H1 (cell line): ENCODE results near the gene ARHGAP26. TPM values are rescaled to one million over a fixed set of nuclear protein-coding genes. Genes with fewer than 3 reads are reported as not detected.

ENCODE experiments used
- CHD2 ChIP-seq: IDR thresholded peaks from 2 replicates; pipeline ENCODE4 v1.6.1; 2012; ENCODE audit warnings: low read length, improper control_type of control experiment
- RBBP5 ChIP-seq: IDR thresholded peaks from 2 replicates; pipeline ENCODE4 v1.7.1; 2012; ENCODE audit warnings: low read depth, mild to moderate bottlenecking, inconsistent platforms, low read length, moderate library complexity, borderline replicate concordance
- polyA plus RNA-seq, 7 experiments: library from polyadenylated mRNA; depleted of rRNA in 3 of 7; stranded (reverse) in 5 of 7; unstranded in 2 of 7; fragments of >200 nt in 5 of 7; fragments of 200-250 nt in 2 of 7; gene quantifications; 1 replicate in 5 of 7; 2 replicates in 1 of 7; 4 replicates in 1 of 7; pipeline versions ENCODE4 v1.2.1 to v1.2.3, GENCODE V29; 2011 to 2013; ENCODE audit warnings: missing spikeins in 2 of 7, mixed read lengths in 2 of 7
- total RNA-seq: library from RNA; stranded (reverse); fragmentation: NEBNext Ultra II Directional; extraction: Animal tissue kit (Norgen Biotek cat#: 25700); gene quantifications from 2 replicates; pipeline ENCODE4 v1.2.1, GENCODE V29; 2021

Gene ARHGAP26
- total and polyA plus RNA-seq, 2 of the 8 experiments (the other 6 are each of a cell fraction or from before 2014, with no cell fraction given), result 7.1 to 24.8 TPM

DNA sequence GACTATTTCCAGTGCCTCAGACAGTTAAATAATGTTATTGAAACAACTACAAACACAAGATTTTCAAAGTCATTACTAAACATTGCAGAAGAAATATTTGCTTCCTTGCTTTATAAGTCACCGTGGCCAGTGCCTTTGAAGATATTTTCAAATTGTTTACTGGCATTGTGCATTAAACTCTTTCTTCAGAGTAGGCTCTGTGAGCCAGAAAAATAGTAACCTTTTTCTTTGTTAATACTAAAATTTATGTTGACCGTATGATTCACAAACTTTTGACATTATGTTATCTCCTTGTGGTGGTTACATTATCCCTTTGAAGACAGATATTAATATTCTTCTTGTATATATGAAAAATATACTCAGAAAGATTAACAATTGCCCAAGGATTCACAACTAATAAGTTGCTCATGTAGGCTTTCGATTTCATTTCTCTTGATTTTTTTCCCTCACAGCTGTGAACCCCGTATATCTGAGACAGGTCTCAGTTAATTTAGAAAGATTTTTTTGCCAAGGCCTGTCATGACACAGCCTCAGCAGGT is 493.2 kb downstream of the ARHGAP26 start (continued):
- TF ChIP-seq CHD2 (no peak), RBBP5 (no peak)
